WI38 (cell line): Measurements from ENCODE around the gene TMEM184B.
"Not testable (repeated sequence)": the region's sequence is repeated elsewhere in the genome, so short reads cannot be mapped to it uniquely, and the experiment has no call there.

Experiments
- H3K4me3 ChIP-seq: 2 replicates; pipeline ENCODE4 v1.5.1; 2011; ENCODE audit warnings: low read depth, mild to moderate bottlenecking, control low read depth, low read length
- TF ChIP-seq, protein P1 (sequence below): IDR thresholded peaks from 2 replicates; pipeline ENCODE4 v1.5.1; 2012; ENCODE audit warnings: low read depth, mild to moderate bottlenecking, control low read depth, low read length

TMEM184B gene

DNA sequence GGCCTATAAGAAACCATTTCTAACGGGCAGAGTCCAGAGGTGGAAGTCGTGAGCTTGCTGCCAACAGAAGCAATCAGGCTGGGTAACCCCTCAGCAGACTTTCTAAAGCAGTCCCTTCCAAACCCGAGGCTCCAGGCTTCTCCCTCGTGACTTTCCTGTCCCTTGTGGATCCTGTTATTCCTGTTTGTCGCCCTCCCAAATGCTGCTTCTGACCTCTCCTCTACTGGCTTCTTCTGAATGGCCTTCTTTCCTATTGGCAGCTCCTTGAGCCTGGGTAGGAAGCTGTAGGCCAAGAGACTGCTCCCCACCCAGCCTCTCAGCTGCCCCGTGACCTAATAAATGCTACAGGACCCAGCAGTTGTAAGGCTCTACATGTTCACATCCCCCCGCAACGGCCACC lies 36.0 kb downstream of the TMEM184B start:
- H3K4me3 ChIP-seq = no peak overlapping the region
- TF ChIP-seq, protein P1, sequence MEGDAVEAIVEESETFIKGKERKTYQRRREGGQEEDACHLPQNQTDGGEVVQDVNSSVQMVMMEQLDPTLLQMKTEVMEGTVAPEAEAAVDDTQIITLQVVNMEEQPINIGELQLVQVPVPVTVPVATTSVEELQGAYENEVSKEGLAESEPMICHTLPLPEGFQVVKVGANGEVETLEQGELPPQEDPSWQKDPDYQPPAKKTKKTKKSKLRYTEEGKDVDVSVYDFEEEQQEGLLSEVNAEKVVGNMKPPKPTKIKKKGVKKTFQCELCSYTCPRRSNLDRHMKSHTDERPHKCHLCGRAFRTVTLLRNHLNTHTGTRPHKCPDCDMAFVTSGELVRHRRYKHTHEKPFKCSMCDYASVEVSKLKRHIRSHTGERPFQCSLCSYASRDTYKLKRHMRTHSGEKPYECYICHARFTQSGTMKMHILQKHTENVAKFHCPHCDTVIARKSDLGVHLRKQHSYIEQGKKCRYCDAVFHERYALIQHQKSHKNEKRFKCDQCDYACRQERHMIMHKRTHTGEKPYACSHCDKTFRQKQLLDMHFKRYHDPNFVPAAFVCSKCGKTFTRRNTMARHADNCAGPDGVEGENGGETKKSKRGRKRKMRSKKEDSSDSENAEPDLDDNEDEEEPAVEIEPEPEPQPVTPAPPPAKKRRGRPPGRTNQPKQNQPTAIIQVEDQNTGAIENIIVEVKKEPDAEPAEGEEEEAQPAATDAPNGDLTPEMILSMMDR = no peak

DNA sequence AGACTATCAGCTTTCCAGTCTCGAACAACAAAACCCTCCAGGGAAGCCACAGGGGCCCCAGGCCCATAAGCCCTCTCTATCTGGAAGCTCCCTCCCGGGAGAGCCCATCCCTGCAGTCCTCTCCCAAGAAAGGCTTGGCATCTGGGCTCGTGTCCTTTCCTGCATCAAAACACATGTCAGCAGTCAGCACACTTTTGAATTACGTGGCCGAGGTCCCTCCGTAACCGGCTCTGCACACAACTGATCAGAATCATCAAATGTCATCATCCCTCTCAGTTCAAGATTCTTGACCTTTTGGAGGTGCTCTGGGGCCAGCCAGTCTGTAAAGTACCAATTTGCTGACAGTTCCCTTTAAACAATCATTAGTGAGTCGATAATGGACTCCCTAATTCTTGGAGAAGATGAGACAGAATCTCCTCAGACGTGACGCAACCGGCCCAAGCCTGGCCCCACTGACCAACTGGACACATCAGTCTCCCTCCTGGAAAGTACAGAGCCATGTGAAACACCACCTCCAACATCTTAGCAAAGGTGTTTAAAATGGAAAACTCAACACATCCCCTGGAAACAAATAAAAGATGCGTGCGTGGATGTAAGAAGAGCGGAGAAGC lies 37.5 kb downstream of the TMEM184B start:
- TF ChIP-seq, protein P1 = no peak

DNA sequence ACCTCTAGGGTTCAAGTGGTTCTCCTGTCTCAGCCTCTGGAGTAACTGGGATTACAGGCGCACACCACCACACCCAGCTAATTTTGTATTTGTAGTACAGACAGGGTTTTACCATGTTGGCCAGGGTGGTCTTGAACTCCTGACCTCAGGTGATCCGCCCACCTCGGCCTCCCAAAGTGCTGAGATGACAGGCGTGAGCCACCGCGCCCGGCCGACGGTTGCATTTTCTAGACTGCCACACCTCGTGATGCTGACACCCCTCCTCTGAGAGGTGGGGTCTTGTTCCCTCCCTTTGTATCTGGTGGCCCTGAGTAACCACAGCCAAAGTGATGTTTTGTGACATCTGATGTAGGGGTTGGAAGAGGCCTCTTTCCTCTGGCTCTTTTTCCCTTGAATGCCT lies 39.0 kb downstream of the TMEM184B start:
- H3K4me3 ChIP-seq = not testable (repeated sequence)

More for the DNA sequence above, 37.5 kb downstream of the TMEM184B start:
- no peak overlapping the region for H3K4me3 ChIP-seq

DNA sequence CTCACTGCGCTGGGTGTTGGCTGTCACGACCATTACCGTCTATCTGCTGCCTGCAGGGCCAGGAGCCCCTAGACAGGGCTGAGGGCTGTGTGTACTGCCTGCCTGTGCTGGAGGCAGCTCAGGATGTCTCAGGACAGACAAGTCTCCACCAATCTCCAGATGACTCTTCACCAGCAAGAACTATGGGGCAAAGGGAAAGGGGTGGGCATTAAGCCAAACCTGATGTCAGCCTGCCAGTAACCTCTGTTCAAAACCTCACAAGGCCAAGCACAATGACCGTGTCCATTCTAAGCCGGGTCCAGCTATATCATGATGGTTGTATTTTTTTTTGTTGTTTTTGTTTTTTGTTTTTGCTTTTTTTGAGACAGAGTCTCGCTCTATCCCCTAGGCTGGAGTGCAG lies 39.4 kb downstream of the TMEM184B start:
- TF ChIP-seq, protein P1 = no peak
- H3K4me3 ChIP-seq = no peak overlapping the region

DNA sequence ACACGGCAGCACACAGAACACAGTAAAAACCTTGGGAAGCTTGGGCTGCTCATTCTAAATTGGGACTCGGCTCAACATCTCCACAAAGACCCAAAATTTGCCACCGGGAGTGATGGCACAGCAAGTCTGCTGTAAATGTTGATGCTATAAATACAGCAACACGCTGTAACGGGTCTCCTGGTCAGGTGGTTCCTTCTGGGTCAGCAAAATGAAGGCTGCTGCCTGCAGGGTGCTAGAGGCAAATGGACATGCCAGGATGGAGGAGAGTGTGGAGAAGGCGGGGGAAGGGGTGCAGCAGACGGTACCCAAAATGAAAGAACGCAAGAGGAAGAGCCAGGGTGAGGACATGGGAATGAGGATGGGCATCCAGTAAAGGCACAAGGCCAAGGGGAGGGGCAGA lies 40.6 kb downstream of the TMEM184B start:
- H3K4me3 ChIP-seq = no peak overlapping the region
- TF ChIP-seq, protein P1 = no peak

DNA sequence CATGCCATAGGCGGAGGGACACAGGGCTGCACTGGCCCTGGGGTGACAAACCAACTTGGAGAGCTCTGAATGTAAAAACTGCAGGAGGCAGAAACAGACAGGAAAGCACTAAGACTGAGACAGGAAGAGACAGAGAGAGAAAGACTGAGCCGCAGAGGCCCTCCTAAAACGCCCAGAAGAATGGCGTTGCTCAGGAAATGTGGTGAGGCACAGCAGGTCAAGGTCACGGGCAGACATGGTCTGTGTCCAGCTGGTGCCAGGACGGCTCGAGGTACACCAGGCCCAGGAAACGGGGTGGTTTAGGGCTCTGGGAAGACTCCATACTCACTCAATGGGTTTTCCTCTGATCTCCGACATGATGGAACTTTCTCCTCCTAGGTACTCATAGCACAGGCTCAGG lies 41.9 kb downstream of the TMEM184B start:
- TF ChIP-seq, protein P1 = no peak
- no peak overlapping the region for H3K4me3 ChIP-seq

DNA sequence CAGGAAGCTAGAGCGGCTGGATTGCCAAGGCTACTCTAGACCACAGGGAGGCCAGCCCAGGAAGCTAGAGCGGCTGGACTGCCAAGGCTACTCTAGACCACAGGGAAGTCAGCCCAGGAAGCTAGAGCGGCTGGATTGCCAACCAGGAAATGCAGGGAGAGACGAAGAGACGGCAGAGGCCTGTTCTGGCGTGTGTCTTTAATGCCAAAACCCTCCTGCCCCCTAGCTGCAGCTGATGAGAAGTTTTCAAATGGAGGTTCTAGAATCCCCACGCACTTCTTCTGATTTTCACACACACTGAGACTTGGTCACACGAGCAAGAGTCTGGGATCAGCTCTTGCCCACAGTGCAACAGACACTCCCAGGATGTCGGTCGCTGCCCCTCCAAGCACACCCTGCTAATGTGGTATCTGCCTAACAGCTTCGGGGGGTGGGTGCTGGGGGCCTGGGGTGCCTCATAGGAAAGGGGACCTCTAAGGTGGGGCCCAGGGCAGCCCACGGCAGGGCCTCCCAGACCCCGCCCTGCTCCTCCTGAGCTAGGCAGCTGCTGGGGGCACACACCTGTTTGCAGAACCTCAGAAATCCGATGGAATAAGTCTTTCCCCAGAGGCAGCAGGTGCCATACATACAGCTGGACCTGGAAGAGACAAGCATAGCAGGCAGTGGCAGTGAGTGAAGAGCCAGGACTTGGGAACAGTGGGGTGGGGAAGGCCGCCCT lies 42.5 kb downstream of the TMEM184B start:
- TF ChIP-seq, protein P1 = no peak
- H3K4me3 ChIP-seq = no peak overlapping the region
